HepG2 (cell line): ENCODE data around the gene ANKS1A. TPM values are rescaled to one million over a fixed set of nuclear protein-coding genes. Genes with fewer than 3 reads are reported as not detected.

Experiments used
- ATRX ChIP-seq: sonication (generic); formaldehyde crosslinking; IDR thresholded peaks from 2 replicates; pipeline ENCODE4 v1.4.0; 2020; ENCODE audit warnings: missing genetic modification reagents, borderline replicate concordance
- CENPT ChIP-seq: sonication (generic); formaldehyde crosslinking; IDR thresholded peaks from 2 replicates; pipeline ENCODE4 v1.8.0; 2022; ENCODE audit warnings: low read depth, mild to moderate bottlenecking, moderate library complexity, missing genetic modification reagents
- HHEX ChIP-seq: IDR thresholded peaks from 2 replicates; pipeline ENCODE4 v1.6.1; 2016; ENCODE audit warnings: control low read depth
- IRX3 ChIP-seq: sonication (generic); formaldehyde crosslinking; IDR thresholded peaks from 2 replicates; pipeline ENCODE4 v1.8.1; 2023; ENCODE audit warnings: mild to moderate bottlenecking, low read depth, missing genetic modification reagents, borderline replicate concordance
- KAT8 ChIP-seq: IDR thresholded peaks from 2 replicates; pipeline ENCODE4 v1.6.1; 2016; ENCODE audit warnings: missing genetic modification reagents, missing compliant biosample characterization
- KDM4B ChIP-seq: sonication (generic); formaldehyde crosslinking; IDR thresholded peaks from 2 replicates; pipeline ENCODE4 v1.4.0; 2020; ENCODE audit warnings: missing genetic modification reagents
- NR3C1 ChIP-seq: sonication (generic); formaldehyde crosslinking; IDR thresholded peaks from 2 replicates; pipeline ENCODE4 v1.4.0; 2020; ENCODE audit warnings: missing genetic modification reagents
- PHF21A ChIP-seq: sonication (generic); formaldehyde crosslinking; IDR thresholded peaks from 2 replicates; pipeline ENCODE4 v1.5.0; 2020; ENCODE audit warnings: mild to moderate bottlenecking, missing genetic modification reagents
- RFX1 ChIP-seq: fragments of 450-650 bp; IDR thresholded peaks from 2 replicates; pipeline ENCODE4 v1.6.1; 2017
- TARDBP ChIP-seq: sonication (generic); formaldehyde crosslinking; IDR thresholded peaks from 2 replicates; pipeline ENCODE4 v1.8.0; 2022; ENCODE audit warnings: mild to moderate bottlenecking, missing genetic modification reagents
- TBX3 ChIP-seq: fragments of 450-650 bp; IDR thresholded peaks from 2 replicates; pipeline ENCODE4 v1.6.1; 2017; ENCODE audit warnings: antibody characterized with exemption, mild to moderate bottlenecking, inconsistent platforms, borderline replicate concordance
- ZBTB7B ChIP-seq: sonication (generic); formaldehyde crosslinking; IDR thresholded peaks from 2 replicates; pipeline ENCODE4 v1.4.0; 2020; ENCODE audit warnings: missing genetic modification reagents
- ZFP36 ChIP-seq: fragments of 150-350 bp; IDR thresholded peaks from 2 replicates; pipeline ENCODE4 v1.6.1; 2018; ENCODE audit warnings: borderline replicate concordance, low read length, low read depth; ENCODE audit not compliant: partially characterized antibody
- ZNF501 ChIP-seq: sonication (generic); formaldehyde crosslinking; IDR thresholded peaks from 2 replicates; pipeline ENCODE4 v1.5.1; 2020; ENCODE audit warnings: mild to moderate bottlenecking, moderate library complexity, missing genetic modification reagents
- ZNF564 ChIP-seq: sonication (generic); formaldehyde crosslinking; IDR thresholded peaks from 2 replicates; pipeline ENCODE4 v1.8.1; 2023; ENCODE audit warnings: mild to moderate bottlenecking, missing genetic modification reagents
- ZNF674 ChIP-seq: sonication (generic); formaldehyde crosslinking; IDR thresholded peaks from 2 replicates; pipeline ENCODE4 v1.5.0; 2020; ENCODE audit warnings: low read depth, mild to moderate bottlenecking, missing genetic modification reagents
- ZSCAN29 ChIP-seq: sonication (generic); formaldehyde crosslinking; conservative IDR thresholded peaks from 2 replicates; pipeline ENCODE4 v1.4.0; 2020; ENCODE audit warnings: mild to moderate bottlenecking, missing genetic modification reagents
- polyA plus RNA-seq, 8 experiments: library from polyadenylated mRNA; depleted of rRNA in 3 of 8; stranded (reverse) in 7 of 8; unstranded in 1 of 8; fragments of >200 nt; fragmentation: Illumina TruSeq in 4 of 8; extraction: Trizol in 4 of 8; gene quantifications; 2 replicates each; pipeline versions ENCODE4 v1.2.1 to v1.2.3, GENCODE V29; 2011 to 2016; ENCODE audit warnings: low read depth in 4 of 8, missing spikeins in 1 of 8, mixed read lengths in 1 of 8; ENCODE audit not compliant: insufficient read depth in 1 of 8
- total RNA-seq, 5 experiments: library from RNA; depleted of rRNA; stranded (reverse); fragments of >200 nt; fragmentation: Illumina TruSeq; extraction: Trizol; gene quantifications; 2 replicates each; pipeline ENCODE4 v1.2.3, GENCODE V29; 2016; ENCODE audit warnings: low read depth in 1 of 5
- TF ChIP-seq, protein P1 (sequence below): sonication (generic); formaldehyde crosslinking; IDR thresholded peaks from 2 replicates; pipeline ENCODE4 v1.4.0; 2020; ENCODE audit warnings: mild to moderate bottlenecking, missing genetic modification reagents
- TF ChIP-seq, protein P2 (sequence below): sonication (generic); formaldehyde crosslinking; IDR thresholded peaks from 2 replicates; pipeline ENCODE4 v1.4.0; 2020; ENCODE audit warnings: missing genetic modification reagents, mild to moderate bottlenecking, borderline replicate concordance

ANKS1A gene
- total and polyA plus RNA-seq, 2 of the 13 experiments (the other 11 are each of a cell fraction or from before 2014, with no cell fraction given) = 7.2 to 15.1 TPM

DNA sequence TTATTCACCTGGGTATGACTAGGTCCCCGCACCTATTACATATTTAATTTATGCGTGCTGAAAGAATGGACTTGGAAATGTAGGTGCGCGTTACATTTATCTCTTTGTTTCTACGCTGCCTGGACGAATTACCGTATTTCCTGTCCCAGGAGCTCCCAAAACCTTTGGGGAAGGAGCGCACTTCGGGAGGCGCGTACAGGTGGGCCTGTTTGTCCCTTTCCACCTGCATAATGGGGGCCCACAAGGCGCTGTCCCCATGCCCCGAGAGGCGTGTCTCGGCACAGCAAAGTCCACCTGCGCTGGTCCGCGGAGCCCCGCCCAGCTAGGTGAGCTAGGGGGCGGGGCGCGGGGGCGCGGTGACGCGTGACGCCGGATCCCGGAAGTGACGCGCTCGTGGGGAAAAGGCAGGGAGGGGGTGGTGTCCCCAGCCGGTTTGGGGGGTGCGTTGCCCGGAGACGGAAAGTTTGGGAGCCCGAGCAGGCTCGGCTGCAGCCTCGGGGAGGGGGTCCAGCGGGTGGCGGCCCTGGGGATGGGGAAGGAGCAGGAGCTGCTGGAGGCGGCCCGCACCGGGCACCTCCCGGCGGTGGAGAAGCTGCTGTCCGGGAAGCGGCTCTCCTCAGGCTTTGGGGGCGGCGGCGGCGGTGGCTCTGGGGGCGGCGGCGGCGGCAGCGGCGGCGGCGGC is at the start of gene ANKS1A (continued):
- TF ChIP-seq, protein P1, sequence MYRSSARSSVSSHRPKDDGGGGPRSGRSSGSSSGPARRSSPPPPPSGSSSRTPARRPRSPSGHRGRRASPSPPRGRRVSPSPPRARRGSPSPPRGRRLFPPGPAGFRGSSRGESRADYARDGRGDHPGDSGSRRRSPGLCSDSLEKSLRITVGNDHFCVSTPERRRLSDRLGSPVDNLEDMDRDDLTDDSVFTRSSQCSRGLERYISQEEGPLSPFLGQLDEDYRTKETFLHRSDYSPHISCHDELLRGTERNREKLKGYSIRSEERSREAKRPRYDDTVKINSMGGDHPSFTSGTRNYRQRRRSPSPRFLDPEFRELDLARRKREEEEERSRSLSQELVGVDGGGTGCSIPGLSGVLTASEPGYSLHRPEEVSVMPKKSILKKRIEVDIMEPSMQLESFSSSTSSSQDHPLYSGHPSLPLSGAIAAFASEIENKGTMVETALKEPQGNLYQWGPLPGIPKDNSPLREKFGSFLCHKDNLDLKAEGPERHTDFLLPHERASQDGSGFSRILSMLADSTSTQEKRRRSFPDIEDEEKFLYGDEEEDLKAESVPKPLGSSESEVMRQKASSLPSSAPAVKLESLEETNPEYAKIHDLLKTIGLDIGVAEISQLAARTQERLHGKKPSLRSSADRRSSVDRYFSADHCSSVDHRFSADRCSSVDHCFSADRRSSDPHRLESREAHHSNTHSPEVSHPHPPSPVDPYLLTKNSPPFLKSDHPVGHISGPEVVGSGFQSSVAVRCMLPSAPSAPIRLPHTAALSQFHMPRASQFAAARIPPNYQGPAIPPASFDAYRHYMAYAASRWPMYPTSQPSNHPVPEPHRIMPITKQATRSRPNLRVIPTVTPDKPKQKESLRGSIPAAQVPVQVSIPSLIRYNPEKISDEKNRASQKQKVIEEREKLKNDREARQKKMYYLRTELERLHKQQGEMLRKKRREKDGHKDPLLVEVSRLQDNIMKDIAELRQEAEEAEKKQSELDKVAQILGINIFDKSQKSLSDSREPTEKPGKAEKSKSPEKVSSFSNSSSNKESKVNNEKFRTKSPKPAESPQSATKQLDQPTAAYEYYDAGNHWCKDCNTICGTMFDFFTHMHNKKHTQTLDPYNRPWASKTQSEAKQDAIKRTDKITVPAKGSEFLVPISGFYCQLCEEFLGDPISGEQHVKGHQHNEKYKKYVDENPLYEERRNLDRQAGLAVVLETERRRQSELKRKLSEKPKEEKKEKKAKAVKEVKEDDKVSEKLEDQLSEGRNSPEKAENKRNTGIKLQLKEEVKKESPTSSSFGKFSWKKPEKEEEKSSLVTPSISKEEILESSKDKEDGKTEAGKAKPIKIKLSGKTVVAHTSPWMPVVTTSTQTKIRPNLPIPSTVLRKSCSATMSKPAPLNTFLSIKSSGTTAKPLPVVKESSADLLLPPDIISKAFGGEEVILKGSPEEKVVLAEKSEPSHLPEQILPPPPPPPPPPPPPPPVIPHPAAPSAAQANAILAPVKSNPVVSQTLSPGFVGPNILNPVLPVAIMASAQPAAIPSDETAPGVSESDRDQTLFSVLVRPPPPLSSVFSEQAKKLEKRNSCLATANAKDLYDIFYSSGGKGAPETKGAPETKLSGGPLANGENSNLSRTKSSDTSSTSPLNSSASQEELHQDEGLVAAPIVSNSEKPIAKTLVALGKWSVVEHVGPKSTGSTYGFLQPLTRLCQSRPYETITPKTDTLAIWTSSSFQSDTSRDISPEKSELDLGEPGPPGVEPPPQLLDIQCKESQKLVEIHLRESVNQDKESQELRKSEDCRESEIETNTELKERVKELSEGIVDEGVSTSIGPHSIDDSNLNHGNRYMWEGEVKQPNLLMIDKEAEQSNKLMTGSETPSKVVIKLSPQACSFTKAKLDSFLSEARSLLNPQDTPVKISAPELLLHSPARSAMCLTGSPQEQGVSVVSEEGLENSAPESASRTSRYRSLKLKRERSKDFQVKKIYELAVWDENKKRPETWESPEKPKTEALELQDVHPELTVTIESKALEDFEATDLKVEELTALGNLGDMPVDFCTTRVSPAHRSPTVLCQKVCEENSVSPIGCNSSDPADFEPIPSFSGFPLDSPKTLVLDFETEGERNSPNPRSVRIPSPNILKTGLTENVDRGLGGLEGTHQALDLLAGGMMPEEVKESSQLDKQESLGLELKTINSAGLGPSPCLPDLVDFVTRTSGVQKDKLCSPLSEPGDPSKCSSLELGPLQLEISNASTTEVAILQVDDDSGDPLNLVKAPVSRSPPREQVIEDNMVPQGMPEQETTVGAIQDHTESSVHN (CRISPR knock-in tag) = no peak; the same call in 1 of the 2 replicates
- TF ChIP-seq PHF21A (CRISPR knock-in tag) = 0 out of 2 replicates have a peak, but pooled peaks have one; percentile 20
- 0 out of 2 replicates have a peak, but pooled peaks have one; percentile 59 for TF ChIP-seq ZSCAN29 (CRISPR knock-in tag)
- TF ChIP-seq ZBTB7B (CRISPR knock-in tag) = peak; percentile 65; the same call in 1 of the 2 replicates
- no peak for TF ChIP-seq NR3C1 (CRISPR knock-in tag)
- no peak for TF ChIP-seq CENPT (CRISPR knock-in tag)
- TF ChIP-seq ZFP36 = no peak
- TF ChIP-seq KDM4B (CRISPR knock-in tag) = peak; percentile 73
- no peak for TF ChIP-seq ZNF674 (CRISPR knock-in tag)
- TF ChIP-seq ATRX = no peak
- TF ChIP-seq ZNF501 (CRISPR knock-in tag) = peak; percentile 85
- TF ChIP-seq, protein P2, sequence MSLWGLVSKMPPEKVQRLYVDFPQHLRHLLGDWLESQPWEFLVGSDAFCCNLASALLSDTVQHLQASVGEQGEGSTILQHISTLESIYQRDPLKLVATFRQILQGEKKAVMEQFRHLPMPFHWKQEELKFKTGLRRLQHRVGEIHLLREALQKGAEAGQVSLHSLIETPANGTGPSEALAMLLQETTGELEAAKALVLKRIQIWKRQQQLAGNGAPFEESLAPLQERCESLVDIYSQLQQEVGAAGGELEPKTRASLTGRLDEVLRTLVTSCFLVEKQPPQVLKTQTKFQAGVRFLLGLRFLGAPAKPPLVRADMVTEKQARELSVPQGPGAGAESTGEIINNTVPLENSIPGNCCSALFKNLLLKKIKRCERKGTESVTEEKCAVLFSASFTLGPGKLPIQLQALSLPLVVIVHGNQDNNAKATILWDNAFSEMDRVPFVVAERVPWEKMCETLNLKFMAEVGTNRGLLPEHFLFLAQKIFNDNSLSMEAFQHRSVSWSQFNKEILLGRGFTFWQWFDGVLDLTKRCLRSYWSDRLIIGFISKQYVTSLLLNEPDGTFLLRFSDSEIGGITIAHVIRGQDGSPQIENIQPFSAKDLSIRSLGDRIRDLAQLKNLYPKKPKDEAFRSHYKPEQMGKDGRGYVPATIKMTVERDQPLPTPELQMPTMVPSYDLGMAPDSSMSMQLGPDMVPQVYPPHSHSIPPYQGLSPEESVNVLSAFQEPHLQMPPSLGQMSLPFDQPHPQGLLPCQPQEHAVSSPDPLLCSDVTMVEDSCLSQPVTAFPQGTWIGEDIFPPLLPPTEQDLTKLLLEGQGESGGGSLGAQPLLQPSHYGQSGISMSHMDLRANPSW (CRISPR knock-in tag) = no peak
- TF ChIP-seq TBX3 = no peak
- peak; percentile 86; the same call in 1 of the 2 replicates for TF ChIP-seq TARDBP
- TF ChIP-seq IRX3 (CRISPR knock-in tag) = 0 out of 2 replicates have a peak, but pooled peaks have one; percentile 58
- no peak for TF ChIP-seq ZNF564 (CRISPR knock-in tag)
- no peak for TF ChIP-seq HHEX (CRISPR knock-in tag)
- TF ChIP-seq RFX1 = peak; percentile 60; the same call in 1 of the 2 replicates
- peak; percentile 77 for TF ChIP-seq KAT8 (CRISPR knock-in tag)
